ENCODE results near the gene ROCK2.
"Not testable (repeated sequence)": the region's sequence is repeated elsewhere in the genome, so short reads cannot be mapped to it uniquely, and the experiment has no call there.

ROCK2 gene

GRCh38 chr2:11261564-11261963, 82.9 kb downstream of the ROCK2 start:
- DNase-seq = not testable (repeated sequence)

- no peak for DNase-seq
These were observed 83.5 kb downstream of the ROCK2 start for GRCh38 chr2:11260979-11261378.

- no peak for DNase-seq
These were observed 86.5 kb downstream of the ROCK2 start for GRCh38 chr2:11257964-11258363.

GRCh38 chr2:11257078-11257477, 87.4 kb downstream of the ROCK2 start:
- DNase-seq = no peak

- no peak for DNase-seq
These were observed 88.3 kb downstream of the ROCK2 start for GRCh38 chr2:11256166-11256565.

- DNase-seq = no peak
These were observed 90.3 kb downstream of the ROCK2 start for GRCh38 chr2:11254100-11254536.

- DNase-seq = not testable (repeated sequence)
These were observed 92.0 kb downstream of the ROCK2 start for GRCh38 chr2:11252458-11252857.

- DNase-seq = peak; percentile 39
These were observed 93.8 kb downstream of the ROCK2 start for GRCh38 chr2:11250400-11251196.

- DNase-seq = peak; percentile 4
These were observed 99.1 kb downstream of the ROCK2 start for GRCh38 chr2:11245322-11245721.

GRCh38 chr2:11244091-11244826, 100.2 kb downstream of the ROCK2 start:
- no peak for DNase-seq

- DNase-seq = no peak
These were observed 100.9 kb downstream of the ROCK2 start for GRCh38 chr2:11243512-11243911.

GRCh38 chr2:11242542-11243174, 101.8 kb downstream of the ROCK2 start:
- no peak for DNase-seq

- DNase-seq = no peak
These were observed 102.8 kb downstream of the ROCK2 start for GRCh38 chr2:11241412-11242203.

GRCh38 chr2:11239666-11240462, 104.6 kb downstream of the ROCK2 start:
- peak; percentile 22 for DNase-seq

- DNase-seq = no peak
These were observed 105.3 kb downstream of the ROCK2 start for GRCh38 chr2:11239147-11239546.

GRCh38 chr2:11237122-11237521, 107.3 kb downstream of the ROCK2 start:
- DNase-seq = no peak

- peak; percentile 11 for DNase-seq
These were observed 108.1 kb downstream of the ROCK2 start for GRCh38 chr2:11236335-11236734.

GRCh38 chr2:11235583-11235982, 108.9 kb downstream of the ROCK2 start:
- no peak for DNase-seq

- DNase-seq = peak; percentile 21
These were observed 110.1 kb downstream of the ROCK2 start for GRCh38 chr2:11234309-11234708.

GRCh38 chr2:11231193-11231592, 113.2 kb downstream of the ROCK2 start:
- DNase-seq = not testable (repeated sequence)

- no peak for DNase-seq
These were observed 115.7 kb downstream of the ROCK2 start for GRCh38 chr2:11228692-11229091.

GRCh38 chr2:11227595-11227994, 116.8 kb downstream of the ROCK2 start:
- no peak for DNase-seq

Measured in fibroblast of skin of right biceps (primary cell).